Kidney epithelial cell (primary cell): Measurements from ENCODE around the gene CUX1. TPM values are rescaled to one million over a fixed set of nuclear protein-coding genes. Genes with fewer than 3 reads are reported as not detected.
A peak's percentile ranks its signal among the peaks of the same experiment; 100 is the strongest.
"Not testable (repeated sequence)": the region's sequence is repeated elsewhere in the genome, so short reads cannot be mapped to it uniquely, and the experiment has no call there.

Source experiments
- DNase-seq: peaks from one replicate; pipeline ENCODE4 v3.0.0-alpha.2; 2010; ENCODE audit warnings: low read depth
- H3K27me3 ChIP-seq: 2 replicates; pipeline ENCODE4 v1.6.0; 2011; ENCODE audit warnings: low read length; ENCODE audit not compliant: control insufficient read depth, insufficient read depth
- H3K36me3 ChIP-seq: 2 replicates; pipeline ENCODE4 v1.5.1; 2011; ENCODE audit warnings: low read length; ENCODE audit not compliant: control insufficient read depth, insufficient read depth
- H3K4me3 ChIP-seq: 2 replicates; pipeline ENCODE4 v1.5.1; 2011; ENCODE audit warnings: low read depth, mild to moderate bottlenecking, control low read depth, low read length
- CTCF ChIP-seq: IDR thresholded peaks from 2 replicates; pipeline ENCODE4 v1.5.1; 2011; ENCODE audit warnings: mild to moderate bottlenecking, moderate library complexity, low read length, control low read depth, inconsistent platforms; ENCODE audit not compliant: insufficient read depth, poor library complexity, severe bottlenecking
- total RNA-seq: library from RNA; depleted of rRNA; stranded (reverse); fragments of >200 nt; gene quantifications from 2 replicates; pipeline ENCODE4 v1.2.3, GENCODE V29; 2015

CUX1 gene
- total RNA-seq, 1 donor from 2014 or later, result 56.7 TPM

GRCh38 chr7:101882005-101882421 lies 64.6 kb downstream of the CUX1 start:
- DNase-seq, result peak; percentile 88

DNA sequence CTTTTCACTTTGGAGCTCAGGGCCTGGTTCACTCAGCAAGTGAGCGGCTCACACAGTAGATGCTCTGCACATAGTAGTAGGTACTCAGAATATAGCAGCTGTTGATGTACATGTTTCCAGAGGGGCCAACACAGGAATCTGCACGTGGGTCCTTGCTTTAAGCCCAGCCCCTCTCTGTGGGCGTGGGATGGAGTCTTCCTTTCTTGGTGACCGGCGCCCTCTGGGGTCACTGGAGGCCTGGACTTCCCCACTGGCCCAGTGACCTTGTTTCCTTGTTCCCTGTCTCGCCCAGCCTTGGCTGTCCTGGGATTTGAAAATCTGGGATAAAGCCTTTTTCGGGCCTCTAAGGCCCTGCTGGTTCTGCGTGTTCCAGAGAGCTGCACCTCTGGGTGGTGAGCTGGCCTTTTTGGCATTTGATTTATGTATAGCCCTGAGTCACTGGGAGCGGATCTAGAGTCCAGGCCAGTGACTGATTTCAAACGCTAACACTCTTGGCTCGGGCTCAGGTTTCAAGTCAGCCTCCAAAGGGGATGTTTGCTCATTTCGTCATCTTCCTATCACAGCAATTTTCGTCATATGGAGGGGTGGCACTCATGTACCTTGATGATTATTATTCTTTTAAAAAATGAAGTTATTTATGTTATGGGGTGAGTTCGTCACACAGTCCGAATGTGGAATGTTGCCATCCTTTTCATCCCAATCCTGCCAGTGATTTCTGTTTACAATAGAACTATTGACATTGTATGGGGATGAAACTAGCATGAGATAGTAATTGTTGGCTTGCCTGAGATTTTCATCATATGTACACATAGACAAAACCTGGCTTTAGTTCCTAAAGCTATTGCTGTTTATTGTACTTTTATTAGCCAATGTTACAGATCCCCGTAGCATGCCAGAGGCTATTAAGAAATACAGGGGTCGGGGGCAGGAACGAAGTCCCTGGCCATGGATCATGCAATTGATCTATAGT lies 65.5 kb downstream of the CUX1 start:
- H3K4me3 ChIP-seq, result no peak overlapping the region
- H3K36me3 ChIP-seq, result no peaks in the 10 kb centered on the region
- H3K27me3 ChIP-seq, result no peaks in the 10 kb centered on the region
- peak; percentile 98 for DNase-seq
- TF ChIP-seq CTCF, result no peak

More at GRCh38 chr7:101882005-101882421, 64.6 kb downstream of the CUX1 start:
- H3K4me3 ChIP-seq, result no peak overlapping the region
- H3K36me3 ChIP-seq, result no peaks in the 10 kb centered on the region
- TF ChIP-seq CTCF, result no peak
- H3K27me3 ChIP-seq, result no peaks in the 10 kb centered on the region

GRCh38 chr7:101884671-101885596 lies 67.5 kb downstream of the CUX1 start:
- no peaks in the 10 kb centered on the region for H3K27me3 ChIP-seq
- no peak for DNase-seq
- no peaks in the 10 kb centered on the region for H3K36me3 ChIP-seq
- no peak for TF ChIP-seq CTCF
- no peak overlapping the region for H3K4me3 ChIP-seq

GRCh38 chr7:101885597-101885955 lies 68.2 kb downstream of the CUX1 start:
- Histone ChIP-seq H3K4me3 (no peak overlapping the region), H3K27me3 (no peaks in the 10 kb centered on the region), H3K36me3 (no peaks in the 10 kb centered on the region)
- no peak for DNase-seq
- TF ChIP-seq CTCF, result no peak

DNA sequence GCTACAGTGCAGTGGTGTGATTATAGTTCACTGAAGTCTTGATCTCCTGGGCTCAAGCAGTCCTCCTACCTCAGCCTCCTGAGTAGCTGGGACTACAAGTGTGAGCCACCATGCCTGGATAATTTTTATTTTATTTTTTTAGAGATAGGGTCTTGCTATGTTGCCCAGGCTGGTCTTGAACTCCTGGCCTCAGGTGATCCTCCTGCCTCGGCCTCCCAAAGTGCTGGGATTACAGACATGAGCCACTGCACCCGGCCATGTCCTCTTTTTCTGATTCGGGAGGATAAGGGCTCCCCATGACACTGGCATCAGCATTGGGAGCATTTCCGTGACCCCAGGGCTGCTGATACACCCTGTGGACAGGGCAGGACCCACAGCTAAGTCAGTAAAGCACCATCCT lies 69.9 kb downstream of the CUX1 start:
- H3K36me3 ChIP-seq, H3K27me3 ChIP-seq, H3K4me3 ChIP-seq, DNase-seq: not testable (repeated sequence)

DNA sequence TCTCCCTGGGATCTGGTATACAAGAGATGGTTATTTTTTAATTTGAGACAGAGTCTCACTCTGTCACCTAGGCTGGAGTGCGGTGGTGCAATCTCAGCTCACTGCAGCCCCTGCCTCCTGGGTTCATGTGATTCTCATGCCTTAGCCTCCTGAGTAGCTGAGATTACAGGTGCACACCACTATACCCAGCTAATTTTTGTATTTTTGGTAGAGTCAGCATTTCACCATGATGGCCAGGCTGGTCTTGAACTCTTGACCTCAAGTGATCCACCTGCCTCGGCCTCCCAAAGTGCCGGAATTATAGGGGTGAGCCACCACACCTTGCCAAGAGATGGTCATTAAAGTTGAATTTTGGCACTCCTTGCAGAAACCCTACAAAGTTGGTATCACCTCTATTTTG lies 71.1 kb downstream of the CUX1 start:
- not testable (repeated sequence) for DNase-seq, H3K27me3 ChIP-seq, H3K4me3 ChIP-seq, H3K36me3 ChIP-seq
